Stimulated activated CD4-positive, alpha-beta T cell treated with anti-CD3 and anti-CD28 coated beads, TNF-alpha, amount 100 ng/mL, for 4 hours (primary cell): ENCODE data around the gene SLC26A6.
A peak's percentile ranks its signal among the peaks of the same experiment; 100 is the strongest.

ENCODE experiments used
- DNase-seq, 3 experiments: peaks; one replicate each; pipeline ENCODE4 v3.0.0-alpha.2; 2020; ENCODE audit warnings: low read depth in 3 of 3

The SLC26A6 gene, protein sequence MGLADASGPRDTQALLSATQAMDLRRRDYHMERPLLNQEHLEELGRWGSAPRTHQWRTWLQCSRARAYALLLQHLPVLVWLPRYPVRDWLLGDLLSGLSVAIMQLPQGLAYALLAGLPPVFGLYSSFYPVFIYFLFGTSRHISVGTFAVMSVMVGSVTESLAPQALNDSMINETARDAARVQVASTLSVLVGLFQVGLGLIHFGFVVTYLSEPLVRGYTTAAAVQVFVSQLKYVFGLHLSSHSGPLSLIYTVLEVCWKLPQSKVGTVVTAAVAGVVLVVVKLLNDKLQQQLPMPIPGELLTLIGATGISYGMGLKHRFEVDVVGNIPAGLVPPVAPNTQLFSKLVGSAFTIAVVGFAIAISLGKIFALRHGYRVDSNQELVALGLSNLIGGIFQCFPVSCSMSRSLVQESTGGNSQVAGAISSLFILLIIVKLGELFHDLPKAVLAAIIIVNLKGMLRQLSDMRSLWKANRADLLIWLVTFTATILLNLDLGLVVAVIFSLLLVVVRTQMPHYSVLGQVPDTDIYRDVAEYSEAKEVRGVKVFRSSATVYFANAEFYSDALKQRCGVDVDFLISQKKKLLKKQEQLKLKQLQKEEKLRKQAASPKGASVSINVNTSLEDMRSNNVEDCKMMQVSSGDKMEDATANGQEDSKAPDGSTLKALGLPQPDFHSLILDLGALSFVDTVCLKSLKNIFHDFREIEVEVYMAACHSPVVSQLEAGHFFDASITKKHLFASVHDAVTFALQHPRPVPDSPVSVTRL

DNA sequence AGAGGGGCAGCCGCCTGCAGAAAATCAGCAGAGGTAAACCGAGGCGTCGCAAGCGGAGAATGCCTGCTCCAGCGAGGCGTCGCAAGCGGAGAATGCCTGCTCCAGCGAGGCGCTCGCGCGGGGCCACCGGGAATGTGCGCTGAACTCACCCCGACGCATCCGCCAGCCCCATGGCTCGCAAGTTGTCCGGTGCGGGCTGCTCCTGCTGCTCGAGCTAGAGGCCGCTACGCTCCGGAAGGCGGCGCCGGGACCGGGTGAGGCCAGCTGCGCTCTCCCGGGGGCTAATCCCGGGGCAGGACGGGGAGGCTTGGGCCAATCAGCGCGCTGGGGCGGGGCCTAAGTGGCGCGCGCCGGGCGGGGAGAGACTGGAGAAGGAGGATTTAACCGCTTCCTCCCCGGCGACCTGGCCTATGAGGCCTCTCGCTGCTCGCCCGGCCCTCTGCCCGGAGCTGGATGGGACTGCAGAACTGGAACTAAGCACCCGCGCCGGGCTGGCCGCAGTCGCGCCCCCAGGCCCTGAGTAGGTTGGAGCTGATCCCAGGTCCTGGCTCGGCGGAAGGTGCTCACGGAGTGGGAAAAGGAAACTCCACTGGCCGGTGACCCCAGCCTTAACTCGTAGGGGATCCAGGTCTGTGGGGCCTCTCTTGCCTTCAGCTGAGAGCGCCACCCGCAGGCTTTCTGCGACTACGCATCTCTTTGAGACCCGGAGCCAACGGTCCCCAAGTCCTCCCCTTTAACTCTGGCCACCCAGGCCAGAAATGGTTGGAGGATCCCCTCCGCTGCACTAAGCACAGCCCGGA is at the start of gene SLC26A6:
Gene SLC26A6, minus strand, starts transcription at position 240 of the 800 bp plus-strand sequence. Its CDS starts 68 bp downstream, at position 172.
- DNase-seq = peak; percentile 84 to 89 (median 85)

DNA sequence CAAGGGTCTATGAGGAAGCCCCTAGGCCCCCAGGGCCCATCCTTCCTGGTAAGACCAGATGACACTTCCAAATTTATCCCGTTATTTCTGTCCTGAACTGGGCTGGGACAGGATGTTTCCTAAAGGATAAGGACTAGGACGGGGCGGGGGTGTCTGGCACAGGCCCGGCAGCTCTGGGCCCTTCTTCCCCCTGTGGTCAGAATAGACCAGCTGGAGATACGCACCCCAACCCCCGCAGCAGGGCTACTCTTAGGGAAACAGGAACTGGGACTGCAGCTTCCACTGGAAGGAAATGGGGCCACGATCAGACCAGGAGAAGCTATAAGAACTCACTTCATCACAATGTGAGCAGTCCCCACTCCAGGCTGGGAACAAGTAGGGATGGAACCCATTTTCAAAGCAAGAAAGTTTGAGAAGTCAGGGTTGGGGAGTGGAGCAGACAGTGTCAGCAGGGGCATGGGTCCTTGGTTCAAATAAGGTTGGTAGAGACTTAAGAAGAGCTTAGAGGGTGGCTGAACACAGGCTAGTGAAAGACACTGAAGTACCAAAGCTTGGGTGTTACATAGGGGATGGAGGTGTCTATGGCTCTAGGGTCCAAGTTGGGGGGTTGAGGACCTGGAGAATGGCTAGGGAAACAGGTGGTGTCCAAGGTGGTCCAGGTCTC is 49.4 kb upstream of the SLC26A6 start:
- no peak for DNase-seq

DNA sequence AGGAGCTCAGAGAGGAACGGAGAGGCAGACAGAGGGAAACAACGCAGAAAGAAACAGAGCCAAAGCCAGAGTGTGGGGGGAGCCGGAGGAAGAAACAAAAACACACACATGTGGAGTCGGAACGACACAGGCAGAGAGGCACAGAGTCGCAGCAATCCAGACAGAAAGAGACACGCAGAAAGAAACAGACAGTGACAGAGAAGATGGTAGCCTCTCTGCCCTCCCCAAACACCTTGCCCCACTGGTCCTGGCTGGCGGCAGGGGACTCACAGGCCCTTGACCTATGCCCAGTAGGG is 48.7 kb upstream of the SLC26A6 start:
- no peak for DNase-seq

DNA sequence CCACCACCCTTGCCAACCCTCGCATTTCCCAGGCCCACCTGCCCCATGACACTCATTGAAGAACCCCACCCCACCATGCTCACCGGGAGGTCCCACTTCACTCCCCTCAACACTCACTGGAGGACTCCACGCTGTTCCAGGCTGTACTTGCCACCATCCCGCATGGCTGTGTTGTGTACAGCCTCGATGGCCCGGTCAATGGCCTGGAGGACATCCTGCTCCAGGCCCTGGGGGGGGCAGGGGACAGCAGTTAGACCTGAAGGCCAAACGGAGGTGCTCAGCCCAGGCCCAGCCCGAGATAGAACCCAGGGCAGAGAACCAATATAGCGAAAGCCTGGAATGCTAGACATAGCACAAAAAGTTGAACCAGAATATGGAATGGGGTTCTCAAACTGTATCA is 47.5 kb upstream of the SLC26A6 start:
- DNase-seq = no peak

DNA sequence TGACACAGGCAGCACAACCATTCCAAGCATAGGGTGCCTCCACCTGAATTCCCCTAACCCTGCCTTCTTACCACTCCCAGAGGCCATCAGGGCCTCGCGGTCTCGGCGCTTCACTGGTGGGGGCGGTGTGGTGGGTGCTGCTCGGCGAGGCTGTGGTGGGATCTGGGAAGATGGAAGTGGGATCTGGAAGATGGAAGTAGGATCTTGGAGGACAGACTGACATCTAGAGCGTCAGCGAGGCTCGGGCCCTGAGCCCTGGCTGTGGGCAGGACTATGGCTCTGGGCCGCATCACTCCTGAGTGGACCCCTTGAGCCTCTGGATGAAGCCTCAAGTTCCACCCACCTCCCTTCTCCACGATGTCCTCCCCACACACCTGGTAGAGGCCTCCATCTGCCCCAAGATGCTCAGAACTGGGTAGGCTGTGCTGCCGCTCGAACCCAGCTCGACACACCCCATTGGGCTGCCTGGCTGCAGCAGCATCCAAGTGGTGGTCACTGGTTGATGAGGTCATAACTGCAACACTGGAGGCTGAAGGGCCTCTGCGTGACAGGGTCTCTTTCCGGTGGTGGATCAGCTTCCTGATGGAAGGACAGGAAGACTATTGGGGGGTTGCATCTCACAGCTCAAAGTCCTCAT is 46.8 kb upstream of the SLC26A6 start:
- DNase-seq = no peak

DNA sequence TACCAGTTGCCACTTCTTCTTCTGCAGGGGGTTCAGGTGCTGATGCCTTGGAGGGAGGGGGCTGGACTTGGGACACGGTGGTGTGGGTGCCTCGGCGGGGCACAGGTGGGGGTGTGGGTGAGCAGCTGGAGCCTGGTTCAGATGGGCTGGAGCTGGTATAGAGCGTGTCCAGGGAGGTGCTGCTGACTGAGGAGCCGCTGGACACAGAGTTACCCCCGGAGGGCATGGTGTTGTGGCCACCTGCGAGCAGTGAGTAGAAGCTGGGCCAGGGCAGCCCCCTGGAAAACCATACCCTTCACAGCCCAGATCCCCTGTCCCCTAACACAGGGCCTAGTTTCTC is 46.2 kb upstream of the SLC26A6 start:
- DNase-seq = no peak

DNA sequence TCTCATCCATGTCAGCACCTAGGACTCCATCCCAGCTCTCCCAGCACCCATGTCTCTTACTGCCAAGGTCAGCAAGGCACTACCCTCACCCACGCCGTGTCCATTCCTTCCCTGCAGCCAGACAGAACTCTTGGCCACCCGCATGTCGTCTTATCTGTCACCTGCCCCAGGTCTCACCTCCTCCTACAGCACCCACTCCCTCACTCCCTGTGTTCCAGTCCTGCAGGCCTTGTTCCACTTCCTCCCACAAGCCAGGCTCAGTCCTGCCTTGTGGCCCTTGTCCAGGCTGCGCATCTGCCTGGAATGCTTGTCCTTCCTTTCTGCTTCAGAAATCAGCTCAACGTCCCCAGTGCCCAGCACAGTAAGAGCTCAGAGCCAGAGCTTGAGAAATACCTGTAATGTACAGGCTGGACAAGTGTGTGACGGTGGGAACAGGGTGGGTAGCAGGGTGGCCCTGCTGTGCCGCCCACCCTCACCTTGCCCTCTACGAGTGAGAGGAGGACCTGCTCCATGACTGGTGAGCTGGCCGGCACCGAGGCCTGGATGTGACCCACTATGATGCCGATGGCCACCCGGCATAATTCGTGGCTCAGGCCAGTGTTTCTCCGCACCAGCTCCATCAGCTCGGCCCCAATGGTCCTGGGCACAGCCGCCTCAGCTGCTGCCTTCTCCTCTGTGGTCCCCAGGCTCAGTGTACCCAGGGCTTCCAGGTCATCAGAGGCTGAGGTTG is 45.7 kb upstream of the SLC26A6 start:
- no peak for DNase-seq

DNA sequence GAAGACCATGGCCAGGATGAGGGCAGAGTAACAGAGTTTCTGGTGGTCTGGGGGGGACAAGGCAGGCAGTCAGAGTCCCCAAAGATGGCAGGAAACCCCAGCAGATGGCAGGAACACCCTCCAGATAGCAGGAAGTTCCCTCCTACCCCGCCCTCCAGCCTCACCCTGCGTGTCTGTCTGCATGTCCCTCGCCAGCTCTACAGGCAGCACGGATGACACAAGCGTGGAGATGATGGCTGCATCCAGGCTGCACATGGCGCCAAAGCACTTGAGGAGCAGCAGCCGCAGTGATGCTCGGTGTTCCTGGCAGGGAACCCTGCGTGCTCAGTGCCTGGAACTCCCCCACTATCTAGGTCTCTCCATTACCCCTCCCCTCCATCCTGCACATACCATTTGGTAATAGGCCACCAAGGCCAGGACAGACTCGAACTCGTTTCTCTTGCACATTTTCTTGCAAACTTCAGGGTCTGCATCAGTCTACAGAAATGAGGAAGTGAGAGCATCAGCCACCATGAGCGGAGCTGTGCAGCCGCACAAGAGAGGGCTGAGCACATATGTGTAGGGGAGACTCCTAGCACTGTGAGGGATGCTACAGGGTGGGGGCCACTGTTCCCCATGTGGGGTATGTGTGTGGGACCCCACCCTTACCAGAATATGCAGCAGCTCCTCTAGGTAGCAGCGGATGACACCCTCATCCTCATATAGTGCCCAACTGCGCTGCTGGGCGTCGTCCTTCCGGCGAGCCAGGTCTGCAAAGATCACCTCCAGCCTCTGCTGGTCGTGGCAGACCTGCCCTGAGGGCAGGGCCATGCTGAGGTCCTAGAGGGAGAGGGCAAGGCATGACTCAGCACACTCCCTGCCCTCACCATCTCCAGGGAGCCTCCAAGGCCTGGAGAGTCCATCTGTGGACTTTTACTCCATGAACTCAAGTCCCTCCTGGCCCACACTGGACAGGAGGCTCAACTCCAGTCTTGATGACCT is 44.4 kb upstream of the SLC26A6 start:
- no peak for DNase-seq

DNA sequence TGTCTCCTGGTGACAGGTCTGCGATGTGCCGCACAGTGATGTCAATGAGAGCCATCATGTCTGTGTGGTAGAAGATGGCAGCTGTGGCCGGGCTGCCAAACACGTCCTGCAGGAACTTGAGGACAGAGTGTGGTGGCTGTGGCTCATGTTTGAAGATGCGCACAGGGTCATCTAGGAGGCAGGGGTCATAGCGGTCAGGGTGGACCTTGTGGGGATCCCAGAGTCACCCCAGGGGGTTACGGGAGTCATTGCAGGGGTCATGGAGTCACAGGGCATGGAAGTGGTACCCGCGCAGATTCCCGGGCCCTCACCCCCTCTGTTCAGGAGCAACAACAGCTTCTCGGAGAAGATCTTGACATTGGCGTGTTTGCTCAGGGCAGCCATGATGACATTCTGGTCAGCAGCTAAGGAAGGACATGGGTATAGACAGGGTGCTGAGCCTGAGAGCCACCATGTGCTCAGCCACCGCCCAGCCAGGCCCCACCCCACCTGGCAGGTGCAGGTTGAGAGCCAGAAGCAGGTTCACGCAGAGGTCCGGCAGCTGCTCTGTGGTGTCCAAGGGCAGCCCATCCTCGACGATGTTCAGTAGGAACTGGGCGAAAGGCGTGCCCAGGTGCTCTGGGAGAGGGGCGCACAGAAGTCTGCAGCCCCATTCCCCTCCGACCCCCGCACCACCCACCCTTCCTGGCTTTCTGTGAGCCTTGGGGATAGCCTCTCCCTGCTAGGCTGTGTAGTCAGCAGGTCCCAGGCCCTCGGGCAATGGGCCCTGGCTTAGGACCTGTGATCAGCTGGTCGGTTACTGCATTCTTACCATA is 43.5 kb upstream of the SLC26A6 start:
- no peak for DNase-seq

DNA sequence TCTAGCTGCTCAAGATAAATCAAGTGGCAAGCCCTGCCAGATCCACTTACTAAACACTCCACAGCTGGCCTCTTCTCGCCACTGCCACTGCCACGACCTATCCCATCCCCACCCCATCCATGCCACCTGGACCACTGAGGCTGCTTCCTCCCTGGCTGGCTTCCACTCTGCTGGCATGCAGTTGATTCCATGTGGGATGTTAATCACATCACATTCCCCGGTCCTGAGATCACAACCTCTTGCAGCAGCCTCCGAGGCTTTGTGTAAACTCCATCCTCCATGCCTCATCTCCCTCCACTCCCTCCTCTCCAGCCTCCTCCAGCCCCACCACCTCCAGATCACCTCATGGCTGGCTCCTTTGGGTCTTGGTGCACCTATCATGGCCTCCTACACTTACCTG is 42.8 kb upstream of the SLC26A6 start:
- no peak for DNase-seq

DNA sequence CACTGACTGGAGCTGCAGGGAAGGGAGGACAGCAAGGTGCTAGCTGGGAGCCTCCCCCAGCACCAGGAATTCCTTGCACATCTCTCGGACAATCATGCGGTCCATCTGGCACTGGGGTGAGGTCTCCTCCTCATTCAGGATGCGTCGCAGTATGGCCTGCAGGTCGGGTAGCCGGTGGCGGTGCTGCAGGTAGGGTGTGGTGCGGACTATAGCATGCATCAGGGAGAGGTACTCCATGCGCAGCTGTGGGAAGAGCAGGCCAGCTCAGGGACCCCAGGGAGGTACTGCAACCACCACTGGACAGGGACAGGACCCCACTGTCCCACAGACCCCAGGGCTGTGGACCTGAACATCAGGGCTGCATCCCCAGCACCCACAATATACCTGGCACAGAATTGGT is 39.2 kb upstream of the SLC26A6 start:
- DNase-seq = no peak

DNA sequence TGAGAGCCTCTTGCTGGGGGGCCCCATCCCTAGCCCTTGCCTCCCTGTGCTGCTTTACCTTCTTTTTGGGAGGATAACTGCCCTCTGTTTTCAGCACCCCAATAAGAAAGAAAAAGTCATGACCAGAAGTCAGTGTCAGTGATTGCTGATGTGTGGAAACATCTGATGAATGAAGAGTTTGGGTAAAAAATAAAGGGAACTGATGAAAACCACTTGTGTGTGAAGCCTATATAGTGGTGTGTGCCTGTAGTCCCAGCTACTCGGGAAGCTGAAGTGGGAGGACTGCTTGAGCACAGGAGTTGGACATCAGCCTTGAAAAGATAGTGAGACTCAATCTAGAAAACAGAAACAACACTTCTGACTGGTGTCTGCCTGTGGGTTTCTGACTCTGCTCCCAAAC is 37.3 kb upstream of the SLC26A6 start:
- DNase-seq = no peak

DNA sequence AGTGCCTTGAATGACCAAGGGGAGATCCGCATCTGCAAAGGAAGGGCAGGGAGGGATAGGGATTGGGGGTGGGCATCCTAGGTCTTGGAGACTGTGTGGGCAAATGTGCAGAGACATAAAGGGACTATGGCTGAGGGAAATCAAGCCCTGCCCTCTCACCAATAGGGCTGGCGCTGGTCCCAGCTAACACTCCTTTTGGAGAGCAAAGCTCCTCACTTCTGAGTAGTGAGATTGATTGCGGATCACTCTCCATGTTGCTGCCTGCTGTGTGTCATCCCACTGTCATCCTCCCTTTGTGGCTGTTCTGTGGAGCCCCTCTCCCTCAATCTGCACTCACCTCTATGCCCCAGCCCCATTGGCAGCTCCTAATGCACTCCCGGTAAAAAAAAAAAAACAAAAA is 29.7 kb upstream of the SLC26A6 start:
- no peak for DNase-seq

DNA sequence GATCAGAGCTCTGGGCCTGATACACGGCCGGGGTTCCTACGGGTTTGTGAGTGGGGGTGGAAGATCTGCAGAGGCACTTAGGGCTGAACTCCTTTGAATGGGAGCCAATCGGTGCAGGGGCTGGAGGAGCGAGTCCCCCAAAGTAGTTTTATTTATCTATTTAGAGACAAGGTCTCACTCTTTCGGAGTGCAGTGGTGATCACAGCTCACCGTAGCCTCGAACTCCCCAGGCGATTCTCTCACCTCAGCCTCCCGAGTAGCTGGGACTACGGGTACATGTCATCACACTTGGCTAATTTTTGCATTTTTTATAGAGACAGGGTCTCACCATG is 29.0 kb upstream of the SLC26A6 start:
- DNase-seq = no peak

DNA sequence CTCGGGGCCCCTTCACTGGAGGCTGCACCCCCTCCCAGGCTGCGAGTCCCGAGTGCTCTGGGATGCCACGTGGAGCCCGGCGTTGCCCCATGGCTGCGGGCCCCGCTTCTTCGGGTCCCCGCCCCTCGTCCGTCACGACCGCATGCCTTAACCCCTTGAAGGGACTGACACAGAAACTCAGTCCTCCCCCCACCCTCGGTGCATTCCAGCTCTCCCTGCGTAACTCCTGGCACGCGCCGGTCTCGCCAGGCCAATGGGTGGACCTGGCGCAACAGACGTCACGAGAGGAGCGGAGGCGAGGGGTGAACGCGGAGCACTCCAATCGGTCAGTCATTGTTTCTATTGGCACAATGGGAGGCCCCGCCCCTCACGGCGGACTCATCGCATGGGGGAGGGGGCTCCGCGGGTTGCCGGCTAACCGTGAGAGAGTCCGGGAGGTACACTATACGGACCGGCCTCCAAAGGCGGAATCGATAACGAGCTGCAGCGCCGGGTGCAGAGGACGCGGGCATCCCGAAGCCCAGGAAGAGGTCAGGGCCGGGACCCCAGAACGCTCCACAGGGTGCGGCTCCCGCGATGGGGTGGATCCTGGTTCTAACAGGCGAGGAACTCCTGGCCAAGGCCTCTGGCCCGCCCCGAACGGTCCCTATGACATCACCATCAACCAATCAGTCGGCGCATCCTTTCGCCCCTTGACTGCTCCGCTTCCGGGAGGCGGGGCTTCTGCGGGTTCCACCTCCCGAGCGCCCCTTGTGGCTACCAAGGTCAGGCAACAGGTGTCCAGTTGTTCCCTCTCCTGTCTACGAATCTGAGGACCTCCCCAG is 28.4 kb upstream of the SLC26A6 start:
- DNase-seq = peak; percentile 64 to 71 (median 64)

DNA sequence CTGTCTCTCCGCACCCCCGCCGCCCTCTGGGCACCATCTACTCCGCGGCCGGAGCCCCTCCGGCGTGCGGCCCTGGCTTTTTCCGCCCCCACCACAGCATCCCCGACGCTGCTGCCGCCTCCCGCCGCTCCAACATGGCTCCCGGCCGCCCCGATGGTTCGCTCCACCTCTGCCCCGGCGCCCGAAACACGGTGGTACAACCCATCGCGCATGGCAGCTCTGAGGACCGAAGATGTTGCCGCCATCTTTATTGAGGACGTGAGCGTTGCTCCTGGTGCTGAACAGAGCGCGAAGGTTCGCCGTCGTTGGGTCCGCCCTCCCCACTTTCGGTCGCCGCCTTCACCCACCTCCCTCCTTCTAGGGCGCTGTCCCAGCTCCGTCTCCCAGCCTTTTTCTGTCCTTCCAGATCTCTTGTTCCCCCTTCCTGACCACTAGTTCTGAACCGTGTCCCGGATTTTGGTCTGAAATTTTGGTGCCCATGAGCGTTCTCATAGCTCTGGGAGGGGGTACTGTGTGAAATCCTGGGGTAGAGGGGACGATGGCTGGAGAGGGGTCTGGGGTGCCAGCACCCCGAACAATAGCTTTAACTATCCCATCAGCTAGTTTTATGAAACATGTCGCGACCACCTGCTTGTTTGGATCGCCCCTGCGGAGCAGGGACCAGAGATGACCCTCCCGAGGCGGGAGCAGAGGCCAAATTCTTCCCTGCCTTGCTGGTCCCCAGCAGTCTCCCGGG is 27.7 kb upstream of the SLC26A6 start, which contains the start of gene CELSR3:
Gene CELSR3, minus strand, starts transcription at position 134 of the 736 bp plus-strand sequence. CDS start 252 bp downstream, outside the sequence.
- DNase-seq = peak in 2 of 3 experiments; percentile 18 to 26

DNA sequence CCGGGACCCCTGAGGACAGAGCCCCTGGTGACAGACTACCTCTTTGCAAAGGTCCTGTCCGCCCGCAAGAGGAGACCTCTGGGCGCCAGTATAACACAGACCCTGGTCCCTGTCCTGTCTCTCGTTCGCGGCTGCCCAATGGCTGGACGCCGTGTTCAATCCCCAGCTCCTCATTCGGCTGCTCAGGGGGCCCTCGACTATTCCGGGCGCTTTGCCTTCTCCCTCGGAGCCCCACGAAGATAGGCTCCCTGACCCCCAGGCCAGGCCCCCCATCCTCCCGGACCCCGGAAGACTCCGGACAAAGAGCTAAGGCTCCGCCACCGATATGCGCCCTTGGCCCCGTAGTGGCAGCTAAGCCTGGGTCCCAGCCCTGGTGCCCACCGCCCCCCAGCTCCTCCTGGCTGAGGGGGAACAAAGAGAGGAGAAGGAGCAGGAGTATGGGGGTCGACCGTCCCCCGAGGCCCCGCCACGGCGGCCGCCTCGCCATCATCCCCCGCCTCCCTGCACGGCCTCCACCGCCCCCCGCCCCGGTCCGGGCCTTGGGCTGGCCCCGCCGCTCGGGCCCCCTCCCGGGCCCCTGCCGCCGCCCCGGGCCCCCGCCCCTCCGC is 27.0 kb upstream of the SLC26A6 start:
- no peak for DNase-seq
